AG08396 (cell line): ENCODE data around the gene PARD3B.
"Not testable (repeated sequence)": the region's sequence is repeated elsewhere in the genome, so short reads cannot be mapped to it uniquely, and the experiment has no call there.

Experiments used
- DNase-seq: peaks from one replicate; pipeline ENCODE4 v3.0.0; 2012; ENCODE audit warnings: low spot score, mixed read lengths

The PARD3B gene

DNA sequence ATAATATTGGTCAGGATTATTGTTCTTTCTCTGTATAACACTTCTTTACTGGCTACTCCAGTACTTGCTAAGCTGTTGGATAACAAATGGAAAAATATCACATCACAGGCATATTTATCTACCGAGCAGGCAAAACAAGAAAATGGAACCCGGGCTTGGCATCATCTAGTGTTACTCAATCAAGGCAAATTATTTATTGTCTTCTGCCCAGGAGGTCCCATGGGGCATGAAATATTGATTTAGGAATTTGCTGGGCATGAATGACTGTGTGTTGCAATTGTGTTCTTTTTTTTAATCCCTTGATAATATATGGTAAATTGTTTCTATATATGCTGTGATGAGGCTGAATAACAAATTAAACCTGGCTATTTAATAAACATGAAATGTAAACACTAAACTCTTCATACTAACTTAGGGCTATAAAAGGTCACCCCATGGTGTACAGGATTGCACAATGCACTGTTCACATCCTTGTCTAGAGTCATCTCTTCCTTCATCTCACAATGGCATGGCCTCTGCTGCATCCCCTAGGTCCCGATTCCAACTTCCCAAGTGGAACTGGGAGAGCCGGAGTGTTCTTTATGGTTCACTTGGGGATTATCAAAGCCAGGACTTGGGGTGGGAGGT, 2.2 kb upstream of the PARD3B start:
- no peak for DNase-seq

DNA sequence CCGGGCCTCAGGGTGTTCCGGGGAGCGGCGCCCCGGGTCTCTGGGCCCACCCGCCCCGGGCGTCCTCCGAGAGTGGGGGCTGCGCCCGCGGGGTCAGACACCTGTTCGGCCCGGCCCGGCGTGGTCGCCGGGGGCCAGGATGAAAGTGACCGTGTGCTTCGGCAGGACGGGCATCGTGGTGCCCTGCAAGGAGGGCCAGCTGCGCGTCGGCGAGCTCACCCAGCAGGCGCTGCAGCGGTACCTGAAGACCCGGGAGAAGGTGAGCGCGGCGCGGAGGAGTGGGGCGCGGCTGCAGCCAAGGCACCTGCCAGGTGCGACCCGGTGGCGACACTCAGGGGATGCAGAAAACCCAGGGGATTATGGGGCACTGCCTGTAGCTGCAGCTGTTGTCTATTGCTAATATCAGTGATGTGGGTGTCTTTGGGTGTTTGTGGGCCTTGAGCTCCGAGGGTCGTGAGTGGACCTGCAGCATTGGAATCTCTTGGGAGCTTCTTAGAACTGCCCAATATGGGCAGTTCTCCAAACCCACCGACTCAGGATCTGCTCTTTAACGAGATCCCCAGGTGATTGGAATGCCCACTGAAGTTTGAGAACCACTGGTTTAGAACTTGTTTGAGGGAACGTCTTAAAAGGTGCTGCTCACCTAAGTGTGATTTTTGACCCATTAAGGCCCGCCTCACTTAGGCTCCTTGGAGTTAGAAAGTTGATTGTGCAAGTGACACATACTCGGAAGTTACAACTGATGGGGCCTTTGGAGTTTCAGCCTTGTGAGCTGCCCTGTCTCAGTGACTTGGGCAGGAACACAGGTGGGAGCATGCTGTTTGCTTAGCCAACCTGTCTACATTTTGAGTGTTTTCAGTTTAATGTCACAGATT, 823 bp downstream of the PARD3B start:
- DNase-seq: no peak

DNA sequence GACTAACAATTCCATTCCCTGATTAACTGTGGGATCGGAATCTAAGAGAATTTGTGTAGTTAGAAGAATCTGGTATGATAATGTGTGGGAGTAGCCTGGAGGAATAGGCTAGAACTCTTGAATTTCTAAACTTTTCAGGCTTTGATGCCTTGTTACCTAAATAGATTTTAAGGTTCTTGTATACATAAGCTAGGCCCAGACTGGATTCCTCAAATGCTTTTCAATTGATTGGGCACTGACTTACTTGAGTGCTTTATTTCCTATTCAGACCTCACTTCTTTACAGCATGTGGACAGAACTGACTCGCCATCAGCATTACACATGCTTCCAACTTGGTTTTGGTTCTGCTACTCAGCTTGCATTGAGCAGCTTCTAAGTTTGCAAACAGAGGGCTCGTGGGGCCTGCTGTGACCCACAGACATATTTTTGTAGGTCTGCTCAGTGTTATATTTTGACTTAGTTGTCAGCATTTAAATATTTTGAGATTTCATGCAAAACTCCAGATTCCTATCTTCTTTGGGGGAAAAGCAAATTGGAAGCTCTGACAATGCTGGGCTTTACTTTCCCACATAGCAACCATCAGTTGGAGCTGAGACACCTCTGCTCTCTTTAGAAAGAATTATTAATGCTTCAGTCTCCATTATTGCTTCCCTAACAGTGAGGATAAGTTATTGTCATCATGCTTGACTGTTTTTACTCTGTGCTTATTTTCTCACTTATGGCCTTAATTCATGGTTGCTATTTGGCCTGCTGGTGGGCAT, 5.7 kb downstream of the PARD3B start:
- DNase-seq: peak; percentile 72

DNA sequence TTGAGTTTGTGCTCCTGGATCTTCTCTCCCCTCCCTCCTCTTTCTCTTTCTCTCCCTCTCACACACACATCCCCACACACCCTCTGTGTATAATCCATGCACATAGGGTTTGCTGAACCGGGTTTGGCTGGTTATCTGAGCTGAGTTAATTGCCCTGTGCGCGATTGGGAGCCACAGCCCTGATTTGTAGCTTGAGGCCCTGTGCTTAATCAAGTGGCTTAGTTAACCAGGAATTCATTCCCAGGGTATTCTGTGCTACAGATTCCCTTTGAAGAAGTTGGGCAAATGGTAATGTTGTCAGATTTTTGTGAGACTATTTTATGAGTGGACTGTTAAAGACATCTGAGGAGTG, 6.2 kb downstream of the PARD3B start:
- no peak for DNase-seq

DNA sequence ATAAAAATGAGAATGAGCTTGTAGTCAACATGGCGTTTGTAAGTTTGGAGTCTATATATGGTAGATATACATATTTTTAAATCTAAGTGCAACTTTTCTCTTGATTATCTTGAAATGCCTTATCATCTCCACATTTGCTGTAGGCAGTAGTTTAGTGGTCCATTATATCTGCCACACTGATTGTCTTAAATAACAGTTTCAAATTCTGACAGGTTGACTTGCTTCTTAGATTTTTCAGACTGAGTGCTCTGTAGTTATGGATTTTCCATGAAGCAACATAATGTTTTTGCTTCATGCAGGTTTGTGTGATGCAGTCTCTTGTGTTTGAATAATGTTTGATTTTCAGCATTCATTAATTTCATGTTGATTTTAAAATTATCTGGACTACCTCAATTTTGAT, 12.3 kb downstream of the PARD3B start:
- no peak for DNase-seq

DNA sequence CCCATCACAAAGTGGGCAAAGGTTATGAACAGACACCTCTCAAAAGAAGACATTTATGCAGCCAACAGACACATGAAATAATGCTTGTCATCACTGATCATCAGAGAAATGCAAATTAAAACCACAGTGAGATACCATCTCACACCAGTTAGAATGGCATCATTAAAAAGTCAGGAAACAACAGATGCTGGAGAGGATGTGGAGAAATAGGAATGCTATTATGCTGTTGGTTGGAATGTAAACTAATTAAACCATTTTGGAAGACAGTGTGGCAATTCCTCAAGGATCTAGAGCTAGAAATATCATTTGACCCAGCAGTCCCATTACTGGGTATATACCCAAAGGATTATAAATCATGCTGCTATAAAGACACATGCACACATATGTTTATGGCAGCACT, 14.1 kb downstream of the PARD3B start:
- DNase-seq: not testable (repeated sequence)

DNA sequence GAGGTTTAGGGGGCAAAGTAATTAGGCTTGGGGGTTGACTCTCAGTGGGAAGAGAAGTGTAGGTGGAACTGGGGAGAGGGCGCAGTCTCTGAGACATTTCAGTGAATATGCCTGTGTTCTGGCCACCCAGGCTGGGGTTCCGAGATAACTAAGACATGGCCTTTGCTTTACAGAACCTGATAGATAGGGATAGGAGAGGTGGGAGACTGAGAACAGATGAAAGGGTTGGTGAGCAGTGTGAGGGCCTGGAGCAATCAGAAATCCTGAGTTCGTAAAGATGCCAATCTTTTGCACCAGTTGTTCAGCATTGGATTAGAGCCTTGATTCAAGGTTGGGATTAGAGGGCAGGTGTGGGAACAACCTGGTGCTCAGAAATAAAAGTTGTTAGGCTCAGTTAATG, 15.6 kb downstream of the PARD3B start:
- DNase-seq: no peak

DNA sequence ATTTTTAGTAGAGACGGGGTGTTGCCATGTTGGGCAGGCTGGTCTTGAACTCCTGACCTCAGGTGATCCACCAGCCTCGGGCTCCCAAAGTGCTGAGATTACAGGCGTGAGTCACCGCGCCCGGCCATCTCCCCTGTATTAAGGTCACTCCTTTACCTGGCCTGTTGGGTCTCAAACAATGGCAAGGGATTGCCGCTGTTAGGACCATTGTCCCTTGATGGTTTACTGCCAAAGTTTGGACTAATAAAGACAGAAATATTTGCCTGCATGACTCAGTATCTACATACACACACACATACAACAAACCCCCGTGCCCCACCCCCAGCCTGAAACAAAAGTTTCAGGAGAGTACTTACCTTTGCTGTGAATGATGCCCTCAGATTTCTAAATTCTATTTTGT, 16.5 kb downstream of the PARD3B start:
- DNase-seq: no peak

DNA sequence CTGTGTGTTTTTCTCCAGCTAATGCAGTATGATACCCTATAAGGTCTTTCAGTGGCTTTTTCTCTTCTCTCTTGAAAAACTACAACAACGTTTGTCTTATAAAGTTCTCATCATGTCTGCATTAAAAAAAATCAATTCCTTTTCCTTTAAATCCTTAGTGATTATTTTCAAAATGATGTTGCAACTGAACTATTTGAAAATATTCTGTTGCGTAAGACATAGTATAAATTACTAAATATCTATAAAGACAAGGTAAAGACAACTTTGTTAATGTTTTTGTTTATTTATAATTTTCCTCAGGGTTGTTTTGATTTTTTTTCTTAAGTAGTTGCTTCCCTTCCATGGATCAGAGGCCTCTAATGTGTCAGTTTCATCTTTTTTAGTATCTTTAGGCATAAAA, 21.2 kb downstream of the PARD3B start:
- no peak for DNase-seq

DNA sequence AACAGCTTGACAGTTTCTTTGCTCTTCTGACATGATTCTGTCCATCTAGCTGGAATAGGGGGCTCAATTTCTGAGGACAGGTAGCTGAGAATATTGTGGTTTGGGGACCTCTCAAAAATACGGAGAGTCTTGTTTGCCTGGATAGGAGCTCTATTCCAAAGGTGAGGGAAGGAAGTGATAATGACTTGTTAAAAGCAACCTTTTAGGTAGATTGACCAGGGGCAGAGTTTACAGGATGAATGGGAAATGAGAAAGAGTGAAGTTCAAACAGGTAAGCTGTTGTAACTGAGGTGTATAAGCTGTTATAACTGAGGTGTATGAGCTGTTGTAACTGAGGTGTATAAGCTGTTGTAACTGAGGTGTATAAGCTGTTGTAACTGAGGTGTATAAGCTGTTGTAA, 25.1 kb downstream of the PARD3B start:
- no peak for DNase-seq

DNA sequence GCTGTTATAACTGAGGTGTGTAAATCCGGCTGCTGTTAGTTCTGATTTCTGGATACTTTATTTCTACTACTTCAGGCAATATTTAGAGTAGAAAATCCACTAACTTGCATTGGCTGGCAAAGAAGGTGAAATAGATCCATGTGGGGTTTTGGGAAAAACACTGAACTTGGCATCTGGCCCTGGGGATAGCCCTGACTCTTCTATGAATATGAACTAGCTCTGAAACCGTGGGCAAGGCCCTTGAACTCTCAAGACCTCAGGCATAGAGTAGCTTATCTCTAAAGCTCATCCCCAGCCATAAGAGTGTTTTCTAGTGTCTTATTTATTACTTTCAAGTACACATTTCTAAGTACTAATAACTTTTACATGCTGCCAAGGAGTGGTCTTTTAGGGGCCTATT, 25.8 kb downstream of the PARD3B start:
- no peak for DNase-seq

DNA sequence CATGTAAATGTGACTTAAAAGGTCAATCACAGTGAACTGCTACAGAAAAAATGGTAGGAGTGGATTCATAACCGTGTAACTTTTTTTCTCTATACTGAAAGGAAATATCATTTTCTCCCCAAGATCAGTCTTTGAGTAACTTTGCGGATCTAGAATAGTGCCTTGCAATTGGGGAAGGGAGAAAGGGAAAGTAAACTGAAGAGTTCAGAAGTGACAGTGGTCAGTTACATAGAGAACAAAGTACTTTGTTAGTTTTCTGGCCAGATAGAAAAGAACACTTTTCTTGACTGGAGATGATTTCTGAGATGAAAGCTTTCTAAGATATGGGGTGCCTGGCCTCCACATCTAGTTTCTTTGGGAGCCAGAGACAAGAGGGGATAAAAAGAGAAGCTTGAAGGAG, 26.6 kb downstream of the PARD3B start:
- no peak for DNase-seq

DNA sequence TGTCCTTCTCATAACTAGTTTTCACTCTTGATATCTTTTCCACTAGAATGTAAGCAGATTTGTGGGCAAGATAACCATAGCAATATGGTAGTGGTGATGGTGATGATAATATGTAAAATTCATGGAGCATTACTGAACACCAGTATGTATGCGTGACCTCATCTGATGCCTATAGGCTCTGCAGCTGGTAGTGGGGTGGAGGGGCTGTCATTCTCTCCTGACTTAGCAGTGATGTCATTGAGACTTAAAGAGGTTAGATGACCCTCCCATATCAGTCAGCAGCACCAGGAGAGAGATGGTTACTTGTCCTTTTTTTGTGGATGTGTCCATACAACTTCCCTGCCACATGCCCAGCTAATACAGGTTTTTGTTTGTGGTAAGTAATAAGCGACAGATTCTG, 27.9 kb downstream of the PARD3B start:
- no peak for DNase-seq

DNA sequence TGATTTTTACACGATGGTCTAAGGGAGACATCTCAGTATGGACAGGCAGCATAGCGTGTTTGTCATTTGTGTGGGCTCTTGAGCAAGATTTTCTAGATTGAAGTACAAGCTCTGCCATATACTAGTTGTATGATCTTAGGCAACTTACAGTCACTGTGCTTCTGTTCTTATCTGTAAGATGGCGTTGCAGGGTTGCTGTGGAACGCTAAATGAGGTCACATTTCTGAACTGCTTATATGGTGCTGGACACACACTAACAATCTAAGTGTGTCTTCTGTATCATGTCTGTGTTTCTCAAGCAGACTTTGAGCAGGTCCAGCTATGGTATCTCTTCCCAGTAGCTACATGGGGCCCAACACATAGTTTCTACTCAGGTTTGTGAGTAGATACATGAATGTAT, 29.2 kb downstream of the PARD3B start:
- no peak for DNase-seq

DNA sequence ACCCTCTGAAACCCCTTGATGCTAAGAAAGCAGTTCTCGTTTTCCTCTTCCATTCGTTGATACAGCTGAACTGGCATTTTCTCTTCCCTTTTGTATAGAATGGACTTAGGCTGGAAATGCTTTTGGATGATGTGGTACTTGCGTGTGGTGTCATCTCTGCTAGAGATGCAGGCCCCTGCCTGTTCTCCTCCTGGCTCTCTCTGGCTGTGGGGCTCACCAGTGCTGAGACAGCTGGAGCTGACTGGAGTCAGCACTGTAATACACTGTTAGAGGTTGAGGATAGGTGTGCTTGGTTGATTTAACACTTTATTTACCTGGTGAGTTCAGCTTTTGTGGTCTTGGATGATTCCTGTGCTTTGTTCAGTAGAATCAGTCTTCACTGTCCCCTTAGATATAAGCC, 30.2 kb downstream of the PARD3B start:
- DNase-seq: no peak

DNA sequence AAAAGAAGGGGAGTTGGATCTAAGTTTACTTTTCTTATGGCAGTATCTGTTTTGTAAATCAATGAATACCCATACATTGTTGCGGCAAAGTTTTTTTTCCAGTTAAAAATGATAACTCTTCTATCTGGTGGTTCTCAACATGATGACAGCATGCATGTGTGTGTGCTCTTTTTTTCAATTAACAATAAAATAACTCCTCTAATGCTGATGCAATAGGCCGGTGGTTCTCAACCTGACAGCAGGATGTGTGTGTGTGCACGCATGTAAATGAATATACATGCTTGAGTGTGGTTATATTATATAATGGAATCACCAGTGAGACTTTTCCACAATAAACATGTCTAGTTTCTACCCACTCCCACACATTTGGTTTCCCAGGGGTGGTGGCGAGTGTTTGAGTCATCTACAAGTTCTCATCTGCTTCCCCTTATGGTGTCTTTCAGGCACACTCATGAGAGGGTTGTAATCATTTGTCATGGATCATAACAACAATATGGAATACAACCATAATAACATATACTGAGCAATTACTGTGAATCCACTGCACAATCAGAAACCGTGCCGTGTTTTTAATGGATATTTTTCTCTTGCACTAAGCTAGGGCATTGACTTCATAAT, 31.2 kb downstream of the PARD3B start:
- DNase-seq: no peak

DNA sequence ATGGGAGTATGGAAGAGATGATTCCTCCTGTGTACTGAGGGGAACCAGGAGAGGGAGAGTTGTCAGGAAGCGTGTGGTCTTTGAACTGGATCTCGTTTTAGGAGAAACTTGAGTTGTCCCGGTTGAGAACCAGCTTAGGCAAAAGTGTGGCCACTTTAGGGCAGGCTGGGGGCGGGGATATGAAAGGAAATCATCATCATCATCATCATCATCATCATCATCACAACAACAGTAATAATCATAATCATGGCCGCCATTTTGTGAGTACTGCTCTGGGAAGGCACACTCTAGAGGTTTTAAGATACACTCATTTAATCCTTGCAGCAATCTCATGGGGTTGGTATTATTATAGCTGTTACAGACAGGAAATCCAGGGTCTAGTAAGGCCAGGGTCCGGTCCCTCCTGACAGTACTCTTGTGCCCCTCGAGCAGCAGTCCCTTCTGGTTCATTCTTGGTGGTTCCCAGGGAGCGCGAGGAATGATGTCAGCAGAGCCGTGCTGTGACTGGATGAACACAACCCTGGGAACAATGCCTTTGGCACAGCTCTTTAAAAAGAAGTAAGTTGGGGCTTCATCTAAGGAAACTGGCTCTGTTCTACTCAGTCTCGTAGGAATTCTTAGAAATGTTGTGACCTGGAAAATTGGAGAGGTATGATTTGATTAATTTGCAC, 33.8 kb downstream of the PARD3B start:
- no peak for DNase-seq

DNA sequence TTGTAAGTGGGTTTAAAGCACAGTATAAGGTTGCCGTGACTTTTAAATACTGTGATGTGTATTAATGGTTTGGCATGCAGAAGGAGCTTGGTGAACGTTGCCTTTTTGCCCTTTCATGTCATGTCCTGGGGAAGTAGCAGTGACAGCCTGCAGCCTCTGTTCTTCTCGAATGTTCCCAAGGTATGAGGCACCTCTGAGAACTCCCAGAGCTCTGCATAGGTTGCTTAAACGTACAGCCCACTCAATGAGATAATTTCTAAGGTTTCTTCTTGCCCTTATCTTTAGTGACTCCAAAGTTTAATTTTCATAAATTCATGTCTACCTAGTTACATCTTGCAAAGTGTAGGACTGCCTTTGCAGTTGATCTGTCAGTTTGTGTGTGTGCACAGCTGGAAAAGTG, 36.7 kb downstream of the PARD3B start:
- DNase-seq: no peak

DNA sequence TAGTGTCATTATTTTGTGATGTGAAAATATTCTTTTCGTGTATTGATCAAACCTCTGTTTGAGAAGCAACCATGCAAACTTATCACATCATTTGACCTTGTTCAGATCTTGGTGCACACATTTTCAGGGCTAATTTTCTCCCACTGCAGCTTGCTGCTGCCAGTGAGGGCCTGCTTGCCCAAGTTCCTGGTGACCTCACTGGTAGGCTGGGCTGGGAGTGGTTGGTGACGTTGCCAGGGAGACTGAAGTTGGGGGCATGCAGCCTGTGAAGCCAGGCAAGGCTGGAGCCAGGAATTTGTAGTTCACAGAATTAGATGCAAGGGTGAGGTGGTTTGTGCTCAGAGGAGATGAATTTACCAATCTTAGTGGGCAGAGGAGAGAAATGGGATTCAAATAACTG, 38.5 kb downstream of the PARD3B start:
- no peak for DNase-seq

DNA sequence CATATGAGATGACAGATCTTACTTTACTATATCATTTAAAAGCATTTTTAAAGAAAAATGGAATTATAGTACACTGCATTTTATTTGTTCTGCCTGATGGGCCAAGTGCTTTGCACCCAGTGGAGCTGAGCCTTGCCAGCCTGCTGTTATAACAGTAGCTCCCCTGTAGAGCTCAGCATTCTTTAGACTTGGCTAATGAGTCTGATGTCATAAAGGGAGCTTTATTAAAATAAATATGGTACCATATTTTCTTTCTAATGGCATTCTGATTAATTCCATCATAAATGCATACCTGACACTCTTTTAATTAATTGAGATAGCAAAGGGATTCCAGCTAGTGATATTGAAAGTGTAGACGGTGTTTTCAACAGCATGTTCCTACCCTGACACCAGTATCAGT, 40.7 kb downstream of the PARD3B start:
- no peak for DNase-seq

DNA sequence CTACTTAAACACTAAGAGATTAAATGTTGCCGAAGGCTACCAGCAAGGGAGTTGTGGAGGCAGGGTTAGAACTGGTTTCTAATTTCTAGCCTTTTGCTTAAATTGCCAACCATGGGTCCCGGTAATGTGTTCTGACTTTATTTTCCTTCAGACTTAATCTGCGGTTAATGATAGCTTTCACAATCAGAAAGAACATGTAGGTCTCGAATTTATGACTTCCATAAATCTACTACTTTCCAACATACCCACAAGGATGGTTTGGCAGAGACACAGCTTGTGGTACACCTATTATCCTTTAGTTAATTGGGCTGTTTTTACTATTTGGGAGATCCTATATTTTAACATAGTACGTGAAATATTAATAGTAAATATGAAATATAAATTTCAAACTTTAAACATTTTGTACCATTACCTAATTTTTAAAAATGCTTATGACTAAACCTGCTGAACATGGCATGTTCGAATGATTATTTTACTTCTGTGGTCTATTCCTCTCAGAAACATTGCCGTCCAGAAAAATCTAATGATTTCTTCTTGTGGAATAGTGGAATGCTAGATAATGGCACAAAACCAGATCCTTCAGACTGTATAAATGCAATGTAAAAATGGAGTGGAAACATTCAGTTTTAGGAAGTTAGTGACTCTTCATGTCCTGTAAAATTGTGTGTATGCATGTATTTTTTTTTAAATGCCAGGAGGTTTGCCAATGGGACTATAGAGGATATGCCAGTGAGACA, 41.3 kb downstream of the PARD3B start:
- no peak for DNase-seq

DNA sequence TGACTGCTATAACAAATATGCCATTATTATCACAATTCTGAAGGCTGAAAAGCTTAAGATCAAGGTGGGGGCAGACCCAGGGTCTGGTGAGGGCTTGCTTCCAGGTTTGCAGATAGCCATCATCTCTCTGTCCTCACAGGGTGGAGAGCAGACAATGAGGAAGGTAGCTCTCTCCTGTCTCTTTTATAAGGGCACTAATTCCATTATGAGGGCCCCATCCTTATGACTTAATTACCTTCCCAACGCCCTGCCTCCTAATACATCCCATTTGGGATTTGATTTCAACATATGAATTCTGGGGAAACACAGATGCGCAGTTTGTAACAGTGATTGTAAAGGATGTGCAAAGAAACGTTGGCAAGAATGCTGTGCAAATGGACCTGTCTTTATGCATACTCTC, 44.8 kb downstream of the PARD3B start:
- no peak for DNase-seq
